Measurements from ENCODE around the gene SPTBN5.

GRCh38 chr15:41903782-41904181 lies 9.9 kb upstream of the SPTBN5 start:
- TF ChIP-seq FOXP2 (optimal IDR thresholded peaks at IDR 0.05; ENCODE audit: borderline replicate concordance, extremely low read depth, extremely low read length, insufficient read depth): no peak
- TF ChIP-seq POLR2AphosphoS5 (IDR thresholded peaks at IDR 0.05; ENCODE audit: low read depth, low read length): no peak
- TF ChIP-seq, protein P1, sequence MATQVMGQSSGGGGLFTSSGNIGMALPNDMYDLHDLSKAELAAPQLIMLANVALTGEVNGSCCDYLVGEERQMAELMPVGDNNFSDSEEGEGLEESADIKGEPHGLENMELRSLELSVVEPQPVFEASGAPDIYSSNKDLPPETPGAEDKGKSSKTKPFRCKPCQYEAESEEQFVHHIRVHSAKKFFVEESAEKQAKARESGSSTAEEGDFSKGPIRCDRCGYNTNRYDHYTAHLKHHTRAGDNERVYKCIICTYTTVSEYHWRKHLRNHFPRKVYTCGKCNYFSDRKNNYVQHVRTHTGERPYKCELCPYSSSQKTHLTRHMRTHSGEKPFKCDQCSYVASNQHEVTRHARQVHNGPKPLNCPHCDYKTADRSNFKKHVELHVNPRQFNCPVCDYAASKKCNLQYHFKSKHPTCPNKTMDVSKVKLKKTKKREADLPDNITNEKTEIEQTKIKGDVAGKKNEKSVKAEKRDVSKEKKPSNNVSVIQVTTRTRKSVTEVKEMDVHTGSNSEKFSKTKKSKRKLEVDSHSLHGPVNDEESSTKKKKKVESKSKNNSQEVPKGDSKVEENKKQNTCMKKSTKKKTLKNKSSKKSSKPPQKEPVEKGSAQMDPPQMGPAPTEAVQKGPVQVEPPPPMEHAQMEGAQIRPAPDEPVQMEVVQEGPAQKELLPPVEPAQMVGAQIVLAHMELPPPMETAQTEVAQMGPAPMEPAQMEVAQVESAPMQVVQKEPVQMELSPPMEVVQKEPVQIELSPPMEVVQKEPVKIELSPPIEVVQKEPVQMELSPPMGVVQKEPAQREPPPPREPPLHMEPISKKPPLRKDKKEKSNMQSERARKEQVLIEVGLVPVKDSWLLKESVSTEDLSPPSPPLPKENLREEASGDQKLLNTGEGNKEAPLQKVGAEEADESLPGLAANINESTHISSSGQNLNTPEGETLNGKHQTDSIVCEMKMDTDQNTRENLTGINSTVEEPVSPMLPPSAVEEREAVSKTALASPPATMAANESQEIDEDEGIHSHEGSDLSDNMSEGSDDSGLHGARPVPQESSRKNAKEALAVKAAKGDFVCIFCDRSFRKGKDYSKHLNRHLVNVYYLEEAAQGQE (IDR thresholded peaks at IDR 0.05; ENCODE audit: insufficient read depth in 1 of 2, low read depth in 2 of 2, low read length in 2 of 2): no peak
- no peak for TF ChIP-seq SIN3A (IDR thresholded peaks at IDR 0.05; ENCODE audit: borderline replicate concordance, insufficient read depth, low read length)
